GM18951 (cell line): ENCODE results near the gene SDK1.

Experiments used
- POLR2A ChIP-seq: IDR thresholded peaks from 4 replicates; pipeline ENCODE4 v1.6.1; 2011; ENCODE audit warnings: mild to moderate bottlenecking; ENCODE audit not compliant: insufficient read length, insufficient read depth; ENCODE audit errors: extremely low read depth
- in situ Hi-C: fragments of 300-500 bp; cut with MboI; formaldehyde crosslinking; loops from one replicate; pipeline ENCODE4 v1.12.0; 2022; ENCODE audit warnings: low sequenced_read_pairs, mixed read lengths, inconsistent platforms; ENCODE audit not compliant: unreplicated experiment

SDK1 gene

DNA sequence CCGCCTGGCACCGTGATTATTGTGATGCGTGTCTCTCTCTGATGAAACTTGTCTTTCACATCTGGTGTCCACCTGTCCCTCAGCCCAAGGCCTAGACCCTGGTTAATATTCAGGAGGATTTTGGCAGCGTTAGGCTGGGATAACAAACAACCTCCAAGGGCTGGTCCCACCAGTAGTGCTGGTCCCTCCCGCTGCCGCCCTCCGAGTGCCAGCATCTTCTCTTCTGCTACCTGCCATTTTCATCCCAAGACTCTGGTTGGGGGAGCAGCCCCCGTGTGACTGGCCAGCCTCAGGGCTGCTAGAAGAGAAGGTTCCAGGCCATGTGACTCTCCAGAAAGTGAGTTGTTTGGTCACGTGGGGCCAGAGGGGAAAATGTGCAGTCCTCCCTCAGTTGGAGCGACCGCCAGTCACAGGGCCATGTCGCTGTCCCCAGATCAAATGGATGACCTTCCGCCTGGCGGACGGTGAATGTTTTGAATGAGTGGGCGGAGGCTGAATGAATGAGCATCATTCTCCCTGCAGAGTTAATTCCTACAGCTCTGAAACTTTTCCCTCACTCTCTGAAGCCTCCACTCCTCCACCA is 901.2 kb downstream of the SDK1 start:
- in situ Hi-C loops = no loop called here

DNA sequence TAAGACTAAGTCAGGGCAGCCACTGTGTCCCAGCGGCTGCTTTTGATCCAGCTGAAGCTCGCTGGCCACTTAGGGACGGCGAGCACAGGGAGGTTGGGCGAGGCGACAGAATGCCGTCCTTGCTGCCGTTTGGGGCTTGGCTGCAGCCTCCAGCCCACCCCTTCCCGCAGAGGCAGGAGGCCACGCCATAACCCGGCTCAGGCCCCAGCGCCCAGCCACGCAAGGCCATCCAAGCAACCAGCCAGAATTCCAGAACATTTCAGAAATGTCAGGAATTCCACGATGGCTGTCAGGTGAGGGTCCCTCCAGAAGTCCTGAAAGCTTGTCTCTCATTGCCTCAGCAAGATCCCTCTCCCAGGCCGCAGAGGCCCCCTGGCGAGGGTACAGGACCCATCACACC is 901.9 kb downstream of the SDK1 start:
- in situ Hi-C loops = no loop called here

More for the DNA sequence above, 901.2 kb downstream of the SDK1 start:
- TF ChIP-seq POLR2A = no peak

DNA sequence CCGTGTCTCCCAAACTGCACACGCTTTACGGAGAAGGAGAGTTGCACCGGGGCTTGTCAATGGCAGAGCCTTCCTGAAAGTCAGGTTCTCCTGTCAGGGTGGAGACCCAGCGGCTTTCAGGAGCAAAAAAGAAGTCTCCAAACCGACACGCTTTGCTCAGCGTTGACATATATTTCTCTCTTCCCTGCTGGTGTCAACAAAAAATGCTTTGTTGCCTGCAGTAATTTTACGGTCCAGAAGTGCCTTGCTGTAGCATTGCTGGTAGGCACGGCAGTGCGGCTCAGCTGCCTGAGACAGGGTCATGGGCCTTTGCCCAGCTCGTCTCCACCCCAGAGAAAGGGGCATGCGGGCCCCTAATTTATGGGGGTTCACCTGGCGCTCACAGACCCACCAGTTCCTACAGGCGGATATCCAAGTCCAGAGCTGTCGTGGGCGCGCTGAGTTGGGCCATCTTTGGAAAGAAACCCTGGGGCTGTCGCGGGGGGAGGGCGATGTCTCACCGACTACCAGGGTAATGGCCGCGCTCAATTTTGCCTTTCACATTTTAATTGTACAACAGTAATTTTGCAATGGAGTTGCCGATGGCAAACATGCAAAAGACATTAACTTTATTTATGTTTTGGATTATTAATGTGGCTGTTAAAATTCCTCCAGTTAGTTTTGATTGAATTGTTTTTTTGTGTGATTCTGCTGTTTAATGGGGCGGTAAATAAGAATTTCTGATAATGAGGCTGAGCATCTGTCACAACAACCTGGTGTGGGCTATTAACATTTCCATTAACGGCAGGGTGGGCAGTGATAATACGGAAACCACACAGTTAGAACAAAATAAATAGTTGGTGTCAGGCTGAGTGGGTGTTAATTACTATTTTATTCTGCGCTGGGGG is 902.8 kb downstream of the SDK1 start:
- in situ Hi-C loops = no loop called here
- no peak for TF ChIP-seq POLR2A

More for the DNA sequence above, 901.9 kb downstream of the SDK1 start:
- TF ChIP-seq POLR2A = no peak

DNA sequence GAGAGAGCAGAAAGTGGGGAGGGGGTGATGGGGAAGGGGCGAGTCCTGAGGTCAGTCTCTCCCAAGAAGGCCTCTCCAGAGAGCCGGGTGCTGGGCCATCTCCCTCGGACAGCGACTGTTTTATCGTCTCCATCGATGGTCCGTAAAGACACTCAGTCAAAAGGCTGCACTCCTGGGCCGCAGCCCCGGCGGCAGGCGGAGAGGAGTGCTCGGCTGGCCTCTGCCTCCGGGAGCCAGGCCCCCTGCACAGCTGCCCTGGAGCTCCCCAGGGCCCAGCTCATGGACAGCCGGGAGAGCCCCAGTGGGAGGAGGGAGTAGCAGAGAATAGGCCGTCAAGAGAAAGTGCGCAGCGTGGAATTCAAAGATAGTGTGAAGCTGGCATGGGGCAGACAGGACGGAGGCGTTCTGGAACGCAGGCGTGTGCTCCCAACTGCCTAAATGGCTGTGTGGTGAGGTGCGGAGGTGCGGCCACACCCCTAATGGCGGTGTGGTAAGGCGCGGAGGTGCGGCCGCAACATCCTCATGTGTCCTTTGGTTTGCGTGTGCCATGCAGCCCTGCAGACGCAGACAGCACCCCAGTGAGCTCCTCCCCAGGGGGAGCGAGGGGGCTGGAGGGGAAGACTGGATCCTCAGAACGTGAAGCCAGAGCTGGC is 903.6 kb downstream of the SDK1 start:
- TF ChIP-seq POLR2A = no peak
- in situ Hi-C loops = no loop called here

DNA sequence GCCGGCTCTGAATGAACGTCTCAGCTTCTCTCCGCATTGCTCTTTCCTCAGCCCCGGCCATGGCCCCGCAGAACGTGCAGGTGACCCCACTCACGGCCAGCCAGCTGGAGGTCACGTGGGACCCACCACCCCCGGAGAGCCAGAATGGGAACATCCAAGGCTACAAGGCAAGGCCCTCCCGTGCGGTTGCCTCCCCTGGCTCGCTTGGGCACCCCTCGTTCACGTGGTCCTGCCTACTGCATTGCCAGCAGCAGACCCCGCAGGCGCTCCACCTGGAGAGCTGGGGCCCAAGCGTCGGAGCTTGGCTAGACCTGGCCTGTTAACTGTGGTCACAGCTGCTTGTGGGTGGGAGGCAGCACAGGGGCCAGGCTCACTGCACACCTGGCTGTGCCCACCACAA is 904.8 kb downstream of the SDK1 start:
- in situ Hi-C loops = no loop called here
- TF ChIP-seq POLR2A = no peak

DNA sequence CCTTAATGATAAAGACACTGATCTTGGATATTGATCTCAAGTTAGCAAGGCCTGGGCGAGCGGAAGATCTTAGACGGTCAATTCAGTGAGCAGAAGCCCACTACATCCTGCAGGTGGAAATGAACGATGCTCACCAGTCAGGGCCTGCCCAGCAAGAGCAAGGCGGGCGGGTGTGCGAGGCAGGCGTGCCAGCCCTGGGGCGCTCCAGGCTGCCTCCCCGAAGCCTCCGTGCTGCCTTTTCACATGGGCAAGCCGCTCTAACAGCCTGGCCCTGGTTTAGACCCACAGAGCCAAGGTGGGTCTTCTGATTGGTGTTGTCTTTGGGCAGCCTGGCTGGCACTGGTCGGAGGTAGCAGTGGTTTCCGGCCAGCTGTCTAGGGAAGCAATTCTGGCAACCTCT is 906.0 kb downstream of the SDK1 start:
- in situ Hi-C loops = no loop called here

DNA sequence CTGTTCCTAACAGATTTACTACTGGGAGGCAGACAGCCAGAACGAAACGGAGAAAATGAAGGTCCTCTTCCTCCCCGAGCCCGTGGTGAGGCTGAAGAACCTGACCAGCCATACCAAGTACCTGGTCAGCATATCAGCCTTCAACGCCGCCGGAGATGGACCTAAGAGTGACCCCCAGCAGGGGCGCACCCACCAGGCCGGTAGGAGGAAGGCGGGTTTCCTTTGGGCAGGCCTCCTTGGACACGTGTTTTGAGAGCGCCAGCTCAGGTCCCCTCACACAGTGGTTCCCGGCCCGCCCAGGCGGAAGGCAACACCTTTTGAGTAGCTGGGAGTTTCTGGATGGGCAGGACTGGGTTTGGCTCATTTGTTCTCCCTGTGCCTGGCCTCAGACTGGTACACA is 907.0 kb downstream of the SDK1 start:
- TF ChIP-seq POLR2A = no peak
- in situ Hi-C loops = no loop called here

More for the DNA sequence above, 906.0 kb downstream of the SDK1 start:
- no peak for TF ChIP-seq POLR2A

DNA sequence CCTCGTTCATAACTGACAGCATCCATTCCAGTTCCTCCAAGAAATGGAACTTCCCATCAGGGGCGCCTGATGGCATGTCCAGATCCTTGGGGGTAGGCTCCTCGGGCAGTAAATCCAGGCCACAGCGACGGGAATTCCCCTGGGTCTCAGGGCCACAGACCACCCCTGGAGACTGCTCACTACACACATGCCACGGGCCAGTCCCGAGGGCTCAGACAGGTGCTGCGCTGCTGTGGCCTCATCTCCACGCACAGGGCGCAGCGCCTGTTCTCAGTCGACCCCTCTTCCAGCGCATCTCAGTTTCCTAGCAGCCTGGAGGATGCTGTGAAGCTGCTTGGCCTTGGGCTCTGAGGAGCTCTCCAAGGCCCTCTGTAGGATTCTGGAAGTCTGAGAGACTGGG is 907.5 kb downstream of the SDK1 start:
- TF ChIP-seq POLR2A = no peak
- in situ Hi-C loops = no loop called here

DNA sequence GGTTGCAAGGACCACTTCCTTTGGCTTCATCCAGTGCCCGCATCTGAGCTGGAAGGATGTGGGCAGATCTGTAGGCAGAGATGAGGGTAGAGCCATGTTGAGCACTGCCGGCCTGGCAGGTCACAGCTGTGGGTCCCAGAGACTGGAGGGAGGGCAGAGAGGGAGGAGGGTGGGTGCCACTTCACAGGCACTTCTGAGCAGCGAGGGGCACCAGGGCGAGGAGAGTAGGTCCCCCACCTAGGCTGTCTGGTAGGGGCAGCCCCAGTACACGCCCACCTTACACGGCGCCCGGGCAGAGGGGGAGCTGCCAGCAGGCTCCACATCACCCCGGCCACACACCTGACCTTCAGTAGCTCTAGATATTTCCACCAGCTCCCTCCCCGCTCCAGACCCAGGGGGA is 908.1 kb downstream of the SDK1 start:
- TF ChIP-seq POLR2A = no peak
- in situ Hi-C loops = no loop called here

DNA sequence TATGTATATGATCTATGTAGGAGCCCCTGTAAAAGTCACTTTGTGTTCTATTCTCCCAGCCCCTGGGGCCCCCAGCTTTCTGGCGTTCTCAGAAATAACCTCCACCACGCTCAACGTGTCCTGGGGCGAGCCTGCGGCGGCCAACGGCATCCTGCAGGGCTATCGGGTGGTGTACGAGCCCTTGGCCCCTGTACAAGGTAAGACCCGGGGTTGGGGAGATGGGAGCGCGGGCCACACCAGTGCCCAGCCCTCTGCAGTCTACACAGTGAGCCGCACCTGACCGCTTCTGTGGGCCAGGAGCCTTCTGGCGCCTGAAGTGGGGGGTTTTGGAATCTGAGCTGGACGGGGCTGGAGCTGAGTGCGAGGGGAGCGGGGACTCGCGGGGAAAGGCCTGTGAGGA is 908.9 kb downstream of the SDK1 start:
- in situ Hi-C loops = no loop called here
- no peak for TF ChIP-seq POLR2A

DNA sequence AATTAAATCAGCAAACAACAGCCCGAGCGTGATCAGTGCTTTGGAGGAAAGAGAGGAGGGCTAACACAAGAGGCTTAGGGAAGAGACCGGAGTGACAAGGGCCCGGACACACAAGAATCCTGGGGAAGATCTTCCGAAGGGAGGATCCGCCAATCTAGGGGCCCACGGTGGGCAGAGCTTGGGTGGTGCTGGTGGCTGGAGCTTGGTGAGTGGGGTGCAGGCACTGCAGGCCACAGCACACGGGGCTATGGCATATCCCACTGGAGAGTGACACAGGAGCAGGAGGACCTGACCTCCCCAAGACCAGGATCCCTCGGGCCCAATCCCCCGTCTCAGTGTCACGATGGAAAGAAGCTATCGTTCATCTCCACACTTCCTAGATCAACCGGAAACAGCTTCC is 909.8 kb downstream of the SDK1 start:
- in situ Hi-C loops = no loop called here
- TF ChIP-seq POLR2A = no peak

DNA sequence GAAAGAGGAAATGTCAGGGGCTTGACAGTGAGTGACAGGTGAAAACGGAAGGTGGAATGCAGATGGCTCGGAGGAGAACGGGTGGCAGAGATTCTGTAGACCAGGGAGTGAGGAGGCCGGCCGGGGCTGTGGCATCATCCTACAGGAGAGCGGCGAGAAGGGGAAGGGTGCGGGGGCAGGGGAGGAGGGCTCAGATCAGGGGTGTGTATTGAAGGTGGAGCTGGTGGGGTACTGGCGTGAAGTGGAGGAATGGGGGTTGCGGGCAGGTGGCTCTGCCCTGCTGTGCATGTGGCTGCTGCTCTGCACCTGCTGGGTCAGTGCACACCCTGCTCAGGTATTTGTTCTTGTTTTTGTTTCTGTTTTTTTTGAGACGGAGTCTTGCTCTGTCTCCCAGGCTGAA is 910.2 kb downstream of the SDK1 start:
- no peak for TF ChIP-seq POLR2A

DNA sequence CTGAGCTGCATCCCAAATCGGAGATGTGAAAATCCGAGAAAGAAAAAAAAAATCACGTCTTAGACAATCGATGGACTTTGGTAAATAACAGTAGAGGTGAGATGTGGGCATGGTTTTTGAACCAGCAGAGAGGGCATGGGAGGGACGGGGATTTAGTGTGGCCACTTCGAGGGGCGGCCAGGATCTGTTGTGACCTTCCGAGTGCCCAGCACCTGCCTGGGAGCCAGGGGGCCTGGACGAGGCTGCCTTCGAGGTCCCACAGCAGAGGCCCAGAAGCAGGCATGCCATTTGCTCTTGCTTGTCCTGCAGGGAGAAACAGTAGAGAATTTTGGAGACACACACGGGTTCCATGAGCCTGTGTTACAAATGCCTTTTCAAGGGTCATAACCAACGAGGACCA is 911.3 kb downstream of the SDK1 start:
- TF ChIP-seq POLR2A = no peak
- in situ Hi-C loops = no loop called here

More for the DNA sequence above, 910.2 kb downstream of the SDK1 start:
- in situ Hi-C loops = no loop called here
